Inferior parietal cortex (tissue), 1 donor: ENCODE measurements around the gene ADAMTS9.

Experiments used
- DNase-seq: peaks from one replicate; pipeline ENCODE4 v3.0.0-alpha.2; 2016; ENCODE audit errors: extremely low spot score

The ADAMTS9 gene

DNA sequence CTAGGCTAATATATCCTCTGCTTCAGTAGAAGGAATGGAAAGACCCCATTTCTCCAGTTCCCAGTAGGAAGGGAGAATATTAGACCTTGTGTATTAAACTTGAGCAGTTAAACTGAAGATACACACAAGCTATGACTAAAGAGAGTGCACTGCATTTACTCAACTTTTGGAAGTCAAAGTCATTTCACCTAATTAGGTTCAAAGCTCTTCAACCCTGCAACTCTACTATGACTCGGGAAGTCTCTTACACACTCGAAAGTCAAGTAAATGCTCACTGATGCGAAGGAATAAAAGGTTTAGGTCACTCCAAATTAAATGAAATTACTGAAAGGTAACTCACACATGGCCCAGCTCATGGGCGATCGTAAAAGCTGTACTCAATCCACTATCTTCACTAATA, 33.8 kb downstream of the ADAMTS9 start:
- DNase-seq, result no peak

DNA sequence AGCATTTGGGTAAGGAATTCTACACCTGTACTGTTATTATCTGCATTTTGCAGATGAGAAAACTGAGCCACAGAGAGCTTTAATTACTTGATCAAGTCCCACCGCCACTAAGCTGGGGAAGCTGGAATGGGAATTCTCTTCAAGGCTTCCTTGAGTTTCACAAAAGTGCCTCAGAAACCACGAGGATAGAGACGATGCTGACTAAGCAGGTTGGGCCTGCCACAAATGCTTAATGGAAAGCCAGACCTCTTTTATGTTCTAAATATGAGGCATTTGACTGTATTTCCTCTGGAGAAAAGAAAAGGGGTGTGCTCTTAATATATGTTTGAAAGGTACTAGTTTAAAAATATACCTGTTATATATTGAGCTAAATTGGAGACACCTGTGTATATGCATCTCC, 34.7 kb downstream of the ADAMTS9 start:
- DNase-seq, result no peak

DNA sequence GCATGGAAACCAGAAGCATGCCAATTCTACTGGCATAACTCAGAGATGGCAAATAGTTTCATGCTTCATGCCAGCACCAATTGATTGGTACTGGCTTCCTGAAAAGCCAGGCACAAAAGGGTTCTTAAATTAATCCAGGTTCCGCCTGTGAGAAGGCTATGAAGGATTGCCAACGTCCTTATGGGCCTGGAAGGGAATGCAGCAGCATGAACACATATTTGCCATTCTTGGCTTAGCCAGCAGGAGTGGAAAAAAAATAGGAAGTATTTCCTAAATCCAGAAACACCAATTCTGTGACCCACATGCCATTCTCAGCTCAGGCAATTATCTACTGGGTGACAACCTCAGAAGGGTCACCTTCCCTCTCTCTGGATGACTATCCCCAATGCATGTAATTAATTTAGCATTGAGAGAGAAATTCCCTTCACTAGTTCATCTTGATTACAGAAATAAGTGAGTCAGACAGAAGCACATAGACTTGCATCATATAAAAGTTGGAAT, 36.0 kb downstream of the ADAMTS9 start:
- DNase-seq, result no peak

DNA sequence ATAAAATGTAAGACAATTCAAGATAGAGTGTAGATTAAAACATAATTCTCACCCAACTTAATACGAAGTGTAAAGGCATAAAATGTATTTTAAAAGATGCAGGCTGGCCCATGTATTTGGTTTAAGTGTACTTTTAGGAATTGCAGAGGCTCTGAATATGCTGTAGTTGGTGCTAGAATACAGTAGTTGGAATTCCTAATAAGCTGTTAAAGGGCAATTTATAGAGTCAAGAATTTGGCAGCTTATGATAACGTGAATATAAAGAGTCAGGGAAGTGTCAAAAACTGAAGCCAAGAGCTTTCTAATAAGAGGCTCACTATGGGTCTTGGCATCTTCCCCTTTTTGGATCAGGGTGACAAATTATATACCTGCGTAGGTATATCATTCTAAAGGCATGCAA, 36.5 kb downstream of the ADAMTS9 start:
- no peak for DNase-seq

DNA sequence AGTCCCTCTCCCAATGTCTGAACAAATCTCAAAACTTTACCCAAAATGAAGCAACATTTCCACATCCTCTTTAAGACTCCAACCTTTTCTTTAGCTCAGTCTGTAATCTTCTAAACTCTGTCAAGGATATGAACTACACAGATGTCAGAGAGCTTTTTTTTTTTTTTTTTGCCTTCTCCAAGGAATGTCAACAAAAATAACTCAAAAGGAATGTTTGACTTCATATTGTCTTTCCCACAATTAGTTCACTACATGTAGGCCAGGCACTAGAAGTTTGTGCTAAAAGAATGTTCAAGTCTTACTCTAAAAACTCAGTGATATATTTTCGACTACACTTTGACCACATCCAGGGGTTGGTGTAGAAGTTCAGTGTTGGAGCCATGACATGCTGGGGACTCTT, 37.1 kb downstream of the ADAMTS9 start:
- no peak for DNase-seq

DNA sequence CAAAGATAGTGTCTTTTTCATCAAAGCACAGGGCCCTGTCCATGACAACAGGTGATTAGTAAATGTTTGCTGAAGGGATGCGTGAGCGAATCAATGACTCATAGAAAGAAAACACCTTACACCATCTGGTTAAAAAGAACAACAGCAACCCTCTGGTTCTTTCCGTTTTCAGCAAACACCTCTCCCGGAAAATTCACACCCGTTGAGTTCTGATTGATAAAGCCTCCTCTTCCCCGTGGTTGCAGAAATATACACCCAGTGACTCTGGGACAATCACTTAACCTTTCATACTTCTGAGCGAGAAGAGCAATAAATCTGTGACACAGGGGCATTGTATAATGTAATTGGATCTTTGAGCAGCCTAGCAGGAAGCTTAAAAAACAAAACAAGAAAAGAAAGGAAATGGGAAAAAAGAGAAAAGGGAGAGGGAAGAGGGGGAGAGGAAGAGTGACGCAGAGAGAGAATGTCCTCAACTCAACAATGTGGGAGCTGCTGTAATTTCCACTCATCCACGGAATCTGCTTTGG, 37.6 kb downstream of the ADAMTS9 start:
- DNase-seq, result no peak

DNA sequence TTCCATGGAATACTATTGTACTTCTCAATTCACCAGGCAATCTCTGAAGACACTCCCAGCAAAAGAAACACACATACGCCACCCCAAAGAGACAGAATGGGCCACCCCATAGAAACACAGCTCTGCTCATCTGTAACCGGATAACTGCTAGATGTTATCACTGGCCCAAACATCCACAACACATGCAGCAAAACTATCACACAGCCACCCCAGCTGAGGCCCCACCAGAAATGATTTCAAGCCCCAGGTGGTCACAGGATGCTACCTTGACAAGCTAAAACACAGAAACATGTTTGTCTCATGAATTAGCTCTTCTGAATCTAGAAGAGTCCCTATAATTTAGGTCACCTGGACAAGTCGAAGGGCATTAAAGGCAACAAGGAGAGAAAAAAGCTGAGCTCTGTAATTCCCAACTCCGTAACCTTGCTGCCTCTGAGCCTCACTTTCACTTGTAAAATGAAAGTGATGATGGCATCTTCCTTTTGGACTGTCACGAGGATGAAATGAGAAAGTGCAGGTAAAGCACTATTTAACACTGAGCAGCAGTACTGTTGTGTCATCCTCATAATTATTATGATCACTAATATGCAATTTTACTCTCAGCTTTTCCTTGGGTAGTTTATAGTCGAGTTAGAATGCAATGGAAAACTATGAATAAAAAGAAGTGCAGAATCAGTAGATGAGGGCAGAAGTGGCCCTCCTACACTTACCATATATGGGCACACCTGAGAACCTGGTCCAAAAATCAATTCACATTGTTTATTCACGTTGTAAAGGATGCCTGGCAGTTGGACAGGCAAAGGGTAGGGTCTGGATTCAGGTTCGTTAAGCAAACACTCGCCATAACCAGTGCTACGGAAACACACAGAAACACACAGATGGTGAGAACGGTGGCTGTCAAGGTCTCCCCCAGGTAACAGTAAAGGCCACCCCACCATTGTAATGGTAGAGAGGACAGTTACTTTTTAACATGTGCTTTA, 38.6 kb downstream of the ADAMTS9 start:
- no peak for DNase-seq

DNA sequence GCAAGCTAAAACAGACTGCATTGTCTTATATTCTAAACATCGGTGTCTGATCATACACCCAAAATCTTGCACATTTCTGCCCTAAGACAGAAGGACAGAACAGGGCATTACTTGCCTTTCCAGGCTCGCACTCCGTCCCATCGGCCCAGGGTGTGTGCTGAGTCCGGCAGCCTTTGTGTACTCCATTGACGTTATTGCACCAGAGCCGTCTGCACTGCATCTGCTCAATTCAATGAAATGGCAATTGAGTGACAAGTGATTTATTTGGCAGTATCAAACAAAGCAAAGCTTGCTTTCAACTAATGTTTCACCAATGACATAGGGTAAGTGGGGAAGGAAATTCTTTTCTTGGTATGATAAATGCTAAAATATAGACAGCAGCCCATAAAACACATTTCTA, 40.0 kb downstream of the ADAMTS9 start:
- DNase-seq, result no peak

DNA sequence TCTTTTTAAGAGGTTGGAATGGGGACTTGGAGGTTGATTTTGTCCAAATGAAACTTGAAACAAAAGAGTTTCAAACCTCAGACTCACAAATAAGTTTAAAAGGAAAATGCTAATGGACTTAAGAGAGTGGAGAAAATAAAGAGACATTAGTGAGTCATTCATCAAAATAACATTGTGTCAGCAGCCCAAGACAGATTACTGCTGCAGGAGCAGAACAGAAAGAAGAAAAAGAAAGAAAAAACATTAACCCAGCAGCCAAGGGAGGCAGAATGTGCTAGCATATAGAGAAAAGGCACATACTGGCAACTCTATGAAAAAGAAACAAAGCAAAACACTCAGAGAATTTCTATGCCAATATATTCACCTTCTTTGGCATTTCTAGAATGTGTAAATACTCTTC, 42.6 kb downstream of the ADAMTS9 start:
- DNase-seq, result no peak

DNA sequence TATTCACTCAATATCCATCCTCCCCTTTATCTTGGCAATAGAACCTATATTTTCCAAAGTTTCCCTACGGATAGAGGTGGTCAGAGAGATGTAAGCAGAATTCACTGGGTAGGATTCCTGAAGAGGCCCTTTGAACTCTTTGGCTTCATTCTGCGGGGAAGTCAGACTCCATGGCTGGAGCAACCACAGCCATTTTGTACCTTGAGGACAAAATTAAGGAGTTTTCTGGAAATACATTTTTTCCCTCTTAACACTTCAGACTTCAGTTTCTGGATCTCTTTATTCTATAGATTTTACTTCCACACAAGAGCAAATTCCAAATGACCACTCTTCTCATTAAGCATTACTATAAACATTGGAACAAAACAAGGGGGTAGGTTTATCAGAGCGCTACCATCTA, 43.3 kb downstream of the ADAMTS9 start:
- no peak for DNase-seq

DNA sequence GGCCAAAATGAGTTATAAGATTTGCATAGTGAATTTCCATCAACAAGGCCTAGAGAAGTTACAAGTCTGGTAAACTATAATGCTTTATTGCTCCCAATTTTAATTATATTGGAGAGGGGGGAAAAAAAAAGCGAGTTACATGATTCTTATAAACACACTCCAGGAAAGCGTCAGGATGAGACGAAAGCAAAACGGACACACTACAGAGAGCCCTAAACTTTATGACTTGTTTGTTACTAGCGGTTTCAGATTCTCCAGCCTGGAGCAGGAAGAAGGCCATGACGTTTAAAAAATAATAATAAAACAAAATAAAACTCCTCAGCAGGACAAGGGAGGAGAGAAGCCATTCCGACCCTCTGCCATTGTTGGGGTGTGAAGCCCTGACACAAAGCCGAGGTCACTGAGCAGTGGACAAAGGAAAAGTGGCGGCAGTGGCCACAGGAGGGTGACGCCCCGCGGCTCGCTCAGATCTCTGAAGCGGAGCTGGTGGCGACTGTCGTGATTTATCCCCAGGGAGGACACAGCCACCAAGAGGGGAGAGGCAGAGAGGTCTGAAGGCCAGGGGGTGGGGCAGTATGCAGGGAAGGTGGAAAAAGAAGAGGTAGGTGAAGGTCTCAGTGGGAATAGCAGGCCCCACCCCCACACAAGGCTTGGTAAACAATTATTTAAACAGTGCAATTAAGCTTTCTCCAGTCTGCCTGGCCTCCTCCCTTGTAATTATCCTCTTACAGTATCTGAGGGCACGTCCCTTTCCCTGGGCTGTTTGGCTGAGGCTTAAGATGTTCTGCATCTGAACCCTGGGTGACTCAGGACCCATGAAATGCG, 45.3 kb downstream of the ADAMTS9 start:
- no peak for DNase-seq

DNA sequence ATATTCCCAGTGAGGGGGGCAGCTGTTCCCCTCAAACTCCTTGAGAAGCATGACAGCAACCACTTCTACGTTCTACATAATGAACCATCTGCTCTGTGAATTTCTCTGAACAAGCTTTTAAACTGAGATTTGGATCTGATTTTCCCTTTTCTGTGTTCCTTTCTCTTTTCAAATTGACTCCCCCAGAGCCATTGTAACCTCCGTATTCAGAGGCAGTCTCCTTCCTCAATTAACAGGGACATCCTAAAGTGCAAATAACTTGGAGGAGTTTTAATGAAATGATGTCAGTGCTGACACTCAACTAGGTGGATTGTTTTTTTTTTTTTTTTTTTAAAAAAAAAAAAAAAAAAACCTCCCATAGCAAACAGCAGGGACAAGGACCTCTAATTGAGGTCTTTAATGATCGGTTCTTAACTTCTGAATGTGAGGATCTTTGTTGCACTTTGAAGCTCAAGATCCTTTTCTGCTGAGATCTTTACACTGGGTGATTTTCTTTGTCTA, 48.8 kb downstream of the ADAMTS9 start:
- peak; percentile 5 for DNase-seq

DNA sequence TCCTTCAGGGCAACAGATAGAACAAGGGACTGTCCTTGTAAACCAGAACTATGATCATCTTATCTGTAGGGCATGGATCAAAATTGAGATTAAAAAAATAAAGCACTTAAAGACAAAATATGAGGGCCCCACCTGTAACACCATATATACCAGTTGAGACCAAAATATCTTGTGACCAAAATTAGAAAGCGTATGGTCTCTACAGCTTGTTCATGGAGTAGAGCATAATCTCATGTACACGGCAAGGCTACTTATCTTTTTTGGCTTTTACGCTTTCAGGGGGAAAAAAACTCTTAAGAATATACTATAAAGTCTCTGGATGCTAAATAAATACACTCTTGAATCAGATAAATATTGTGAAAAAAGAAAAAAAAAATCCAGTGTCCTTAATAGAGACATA, 49.3 kb downstream of the ADAMTS9 start:
- DNase-seq, result no peak

DNA sequence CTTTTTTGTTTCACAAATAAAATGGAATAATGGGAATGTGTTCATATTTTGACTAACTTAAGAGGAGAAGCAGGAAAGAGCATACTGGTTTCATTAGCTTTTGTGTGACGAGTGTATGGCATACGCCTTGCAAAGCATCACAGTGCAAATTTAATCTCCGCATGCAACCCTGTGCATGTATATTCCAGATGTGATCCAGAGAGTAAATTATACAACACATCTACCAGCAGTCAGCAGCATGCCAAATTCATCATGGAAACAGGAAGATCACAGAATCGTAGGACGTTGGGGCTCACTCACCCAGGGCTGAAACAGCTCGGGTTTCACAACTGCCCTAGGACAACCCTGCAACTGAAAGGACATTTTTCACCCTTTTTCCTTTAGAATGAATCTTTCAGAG, 53.4 kb downstream of the ADAMTS9 start:
- no peak for DNase-seq

DNA sequence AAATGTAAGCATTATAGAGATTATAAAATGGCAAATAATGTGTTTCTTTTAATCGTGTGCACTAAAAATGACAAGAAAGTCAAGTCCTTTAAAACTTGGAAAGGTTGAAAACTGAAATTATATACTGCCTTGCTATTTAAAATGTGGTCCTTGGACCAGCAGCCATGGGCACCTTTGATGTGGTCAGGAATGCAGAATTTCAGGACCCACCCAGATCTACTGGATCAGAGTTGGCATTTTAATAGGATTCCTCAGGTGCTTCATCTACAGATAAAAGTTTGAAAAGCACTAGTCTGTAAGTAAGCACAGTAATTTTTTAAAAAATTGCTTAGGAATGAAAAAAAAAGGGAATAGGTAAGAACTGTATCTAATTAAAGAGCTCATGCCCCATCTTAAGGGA, 55.8 kb downstream of the ADAMTS9 start:
- DNase-seq, result no peak

DNA sequence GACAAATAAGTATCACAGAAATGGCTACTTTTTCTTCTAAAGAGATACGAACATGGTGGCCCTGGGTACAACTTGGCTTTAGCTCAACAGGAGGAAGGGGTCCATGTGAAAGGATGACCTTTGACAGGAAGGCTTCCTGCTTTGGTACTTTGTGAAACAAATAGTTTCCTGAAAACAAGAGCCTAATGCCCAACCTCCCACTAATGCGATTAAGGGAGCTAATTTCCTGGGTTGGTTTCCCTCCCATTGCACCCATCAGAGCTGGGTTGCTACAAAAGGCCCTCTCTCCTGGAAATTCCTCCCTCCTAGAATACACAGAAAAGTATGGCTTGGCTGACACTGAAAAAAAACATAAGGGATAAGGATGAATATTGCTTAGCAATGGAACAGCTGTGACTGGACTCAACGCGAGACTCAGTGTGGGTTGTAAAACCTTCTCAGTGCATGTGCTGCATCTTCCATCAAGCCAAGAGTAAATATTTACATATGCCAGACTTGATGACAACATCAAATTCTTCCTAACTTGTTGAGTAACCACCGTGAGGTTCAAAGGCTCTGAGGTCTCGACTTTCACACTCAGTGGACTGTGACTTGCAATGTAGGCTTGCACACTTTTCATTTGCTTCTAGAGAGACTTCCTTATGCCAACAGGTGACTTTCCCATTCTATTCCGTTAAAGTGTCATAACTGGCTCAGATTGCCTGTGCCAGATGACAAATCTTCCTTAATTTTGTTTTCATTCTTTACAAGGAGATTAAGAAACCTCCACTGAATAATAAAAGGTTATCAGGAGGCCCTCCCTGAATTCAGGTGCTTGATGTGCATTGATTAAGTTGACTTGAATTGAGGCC, 60.1 kb downstream of the ADAMTS9 start:
- DNase-seq, result no peak

DNA sequence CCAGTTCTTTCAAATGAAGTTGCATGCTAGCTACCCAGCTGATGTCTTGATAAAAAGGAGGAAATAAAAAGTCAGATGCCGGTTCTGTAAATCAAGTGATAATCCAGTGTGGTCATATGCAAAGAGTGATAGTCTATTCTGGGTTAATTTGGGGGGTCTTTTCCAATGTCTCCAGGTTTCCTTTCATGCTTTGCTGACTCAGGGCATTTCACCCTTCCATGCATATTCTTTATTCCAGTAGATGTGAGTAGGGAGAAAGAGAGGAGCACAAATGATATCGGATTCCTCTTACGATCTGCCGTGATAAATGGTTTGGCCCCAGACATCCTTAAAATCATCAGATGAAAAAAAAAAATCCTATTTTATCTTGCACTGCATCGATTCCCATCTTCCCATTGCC, 60.8 kb downstream of the ADAMTS9 start:
- no peak for DNase-seq

DNA sequence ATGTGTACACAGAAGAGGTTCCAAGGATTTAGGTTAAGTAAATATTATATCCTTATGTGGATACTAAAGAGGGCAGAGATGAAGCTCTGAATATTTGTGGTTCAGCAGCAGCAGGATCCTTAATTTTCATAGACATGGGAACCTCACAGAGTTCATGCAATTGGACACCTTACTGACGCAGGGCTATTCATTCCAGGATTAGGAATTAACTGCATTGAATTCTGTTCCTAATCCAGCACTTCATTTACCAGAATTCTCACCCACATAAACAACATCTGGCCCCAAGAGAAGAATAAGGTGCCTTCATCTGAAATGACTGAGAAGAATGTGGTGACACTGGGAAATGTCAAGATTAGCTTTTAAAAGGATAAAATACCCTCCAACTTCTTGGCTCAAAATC, 62.4 kb downstream of the ADAMTS9 start:
- no peak for DNase-seq

DNA sequence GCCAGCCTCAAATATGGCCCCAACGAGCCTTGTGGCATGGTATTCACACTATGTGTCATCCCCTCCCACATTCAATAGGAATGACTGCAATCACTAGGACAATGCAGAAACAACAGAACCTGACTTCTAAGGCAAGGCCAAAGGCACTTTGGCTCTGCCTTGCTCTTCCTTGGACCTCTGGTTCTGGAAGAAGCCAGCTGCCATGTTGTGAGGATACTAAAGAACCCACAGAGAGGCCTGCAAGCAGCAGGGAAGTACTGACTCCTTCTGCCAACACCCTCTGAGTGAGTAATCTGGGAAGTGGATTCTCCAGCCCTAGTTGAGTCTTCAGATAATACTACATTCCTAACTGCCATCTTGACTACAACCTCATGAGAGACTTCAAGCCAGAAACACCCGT, 64.7 kb downstream of the ADAMTS9 start:
- no peak for DNase-seq

DNA sequence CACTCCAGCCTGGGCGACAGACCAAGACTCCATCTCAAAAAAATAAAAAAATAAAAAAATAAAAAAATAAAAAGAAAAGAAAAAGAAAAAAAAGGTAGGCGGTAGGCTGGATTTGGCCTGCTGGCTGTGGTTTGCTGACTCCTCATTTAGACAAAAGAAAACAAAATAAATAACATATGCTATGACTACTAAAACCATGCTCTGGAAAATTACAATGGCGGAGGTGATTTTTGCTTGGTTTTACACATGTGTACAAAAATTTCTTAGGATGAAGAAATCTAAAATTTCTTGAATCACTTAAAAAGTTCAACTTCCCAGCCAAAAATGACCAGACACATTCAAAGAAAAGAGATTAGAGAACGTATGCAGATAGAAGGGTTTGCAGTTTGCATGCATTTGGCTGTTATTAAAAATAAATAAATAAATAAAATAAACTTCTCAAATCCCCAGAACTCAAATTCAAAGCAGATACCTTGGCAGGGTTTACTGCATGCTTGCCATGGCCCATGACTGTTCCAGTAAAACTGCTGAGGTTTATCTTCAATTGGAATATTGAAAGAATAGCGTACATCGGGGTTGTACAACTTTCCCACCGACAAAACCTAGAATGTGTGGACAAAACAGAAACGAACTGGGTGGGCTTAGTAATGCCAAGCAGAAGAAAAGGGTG, 65.9 kb downstream of the ADAMTS9 start:
- DNase-seq, result no peak

DNA sequence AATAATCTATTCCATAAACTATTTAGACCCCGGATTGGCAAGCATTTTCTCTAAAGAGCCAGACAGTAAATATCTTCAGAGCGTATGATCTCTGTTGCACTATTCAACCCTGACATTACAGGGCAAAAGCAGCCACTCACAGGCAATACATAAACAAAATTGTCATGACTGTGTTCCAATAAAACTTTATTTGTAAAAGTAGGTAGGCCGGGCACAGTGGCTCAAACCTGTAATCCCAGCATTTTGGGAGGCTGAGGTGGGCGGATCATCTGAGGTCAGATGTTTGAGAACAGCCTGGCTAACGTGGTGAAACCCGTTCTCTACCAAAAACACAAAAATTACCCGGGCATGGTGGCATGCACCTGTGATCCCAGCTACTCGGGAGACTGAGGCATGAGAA, 66.5 kb downstream of the ADAMTS9 start:
- no peak for DNase-seq
